MM.1S (cell line): ENCODE results near the gene DCLK1.

Experiments used
- EZH2 ChIP-seq: fragments of 300-600 bp; sonication (generic); optimal IDR thresholded peaks from 2 replicates; pipeline ENCODE3; 2017; ENCODE audit warnings: low read depth, mild to moderate bottlenecking, antibody characterized with exemption, low read length, mixed read lengths
- TF ChIP-seq, protein P1 (sequence below): fragments of 300-600 bp; sonication (generic); IDR thresholded peaks from 2 replicates; pipeline ENCODE4 v1.5.1; 2016; ENCODE audit warnings: antibody characterized with exemption, low read length, mixed read lengths

- TF ChIP-seq, protein P1, sequence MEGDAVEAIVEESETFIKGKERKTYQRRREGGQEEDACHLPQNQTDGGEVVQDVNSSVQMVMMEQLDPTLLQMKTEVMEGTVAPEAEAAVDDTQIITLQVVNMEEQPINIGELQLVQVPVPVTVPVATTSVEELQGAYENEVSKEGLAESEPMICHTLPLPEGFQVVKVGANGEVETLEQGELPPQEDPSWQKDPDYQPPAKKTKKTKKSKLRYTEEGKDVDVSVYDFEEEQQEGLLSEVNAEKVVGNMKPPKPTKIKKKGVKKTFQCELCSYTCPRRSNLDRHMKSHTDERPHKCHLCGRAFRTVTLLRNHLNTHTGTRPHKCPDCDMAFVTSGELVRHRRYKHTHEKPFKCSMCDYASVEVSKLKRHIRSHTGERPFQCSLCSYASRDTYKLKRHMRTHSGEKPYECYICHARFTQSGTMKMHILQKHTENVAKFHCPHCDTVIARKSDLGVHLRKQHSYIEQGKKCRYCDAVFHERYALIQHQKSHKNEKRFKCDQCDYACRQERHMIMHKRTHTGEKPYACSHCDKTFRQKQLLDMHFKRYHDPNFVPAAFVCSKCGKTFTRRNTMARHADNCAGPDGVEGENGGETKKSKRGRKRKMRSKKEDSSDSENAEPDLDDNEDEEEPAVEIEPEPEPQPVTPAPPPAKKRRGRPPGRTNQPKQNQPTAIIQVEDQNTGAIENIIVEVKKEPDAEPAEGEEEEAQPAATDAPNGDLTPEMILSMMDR = no peak
- TF ChIP-seq EZH2 = no peak
Observed at GRCh38 chr13:36135876-36136275, 4.7 kb upstream of the DCLK1 start.
